A673 (cell line): ENCODE data around the gene CACNA2D3.

Source experiments
- CTCF ChIP-seq: fragments of 300-800, 200-600 bp; sonication (generic); conservative IDR thresholded peaks from 2 replicates; pipeline ENCODE4 v1.5.1; 2017; ENCODE audit warnings: low read depth, mild to moderate bottlenecking, antibody characterized with exemption, low read length, moderate library complexity, mixed read lengths
- EZH2 ChIP-seq: fragments of 200-600 bp; sonication (generic); IDR thresholded peaks from 2 replicates; pipeline ENCODE4 v1.6.1; 2017; ENCODE audit warnings: borderline replicate concordance, low read depth, mild to moderate bottlenecking, mixed read lengths, antibody characterized with exemption, low read length; ENCODE audit not compliant: poor library complexity, severe bottlenecking

GRCh38 chr3:54458357-54458756, 336.0 kb downstream of the CACNA2D3 start:
- TF ChIP-seq CTCF (no peak), EZH2 (no peak)
